M059J (cell line): ENCODE data around the gene HOXD4. TPM values are rescaled to one million over a fixed set of nuclear protein-coding genes. Genes with fewer than 3 reads are reported as not detected.

Experiments used
- DNase-seq: peaks from one replicate; pipeline ENCODE4 v3.0.0-alpha.2; 2012; ENCODE audit warnings: low read depth
- total RNA-seq: library from RNA; depleted of rRNA; stranded (reverse); fragments of >200 nt; shearing (Covaris generic); gene quantifications from 2 replicates; pipeline ENCODE4 v1.2.3, GENCODE V29; 2014; rRNA removed

Gene HOXD4
- total RNA-seq, 1 experiment from 2014 or later: 0.05 TPM

DNA sequence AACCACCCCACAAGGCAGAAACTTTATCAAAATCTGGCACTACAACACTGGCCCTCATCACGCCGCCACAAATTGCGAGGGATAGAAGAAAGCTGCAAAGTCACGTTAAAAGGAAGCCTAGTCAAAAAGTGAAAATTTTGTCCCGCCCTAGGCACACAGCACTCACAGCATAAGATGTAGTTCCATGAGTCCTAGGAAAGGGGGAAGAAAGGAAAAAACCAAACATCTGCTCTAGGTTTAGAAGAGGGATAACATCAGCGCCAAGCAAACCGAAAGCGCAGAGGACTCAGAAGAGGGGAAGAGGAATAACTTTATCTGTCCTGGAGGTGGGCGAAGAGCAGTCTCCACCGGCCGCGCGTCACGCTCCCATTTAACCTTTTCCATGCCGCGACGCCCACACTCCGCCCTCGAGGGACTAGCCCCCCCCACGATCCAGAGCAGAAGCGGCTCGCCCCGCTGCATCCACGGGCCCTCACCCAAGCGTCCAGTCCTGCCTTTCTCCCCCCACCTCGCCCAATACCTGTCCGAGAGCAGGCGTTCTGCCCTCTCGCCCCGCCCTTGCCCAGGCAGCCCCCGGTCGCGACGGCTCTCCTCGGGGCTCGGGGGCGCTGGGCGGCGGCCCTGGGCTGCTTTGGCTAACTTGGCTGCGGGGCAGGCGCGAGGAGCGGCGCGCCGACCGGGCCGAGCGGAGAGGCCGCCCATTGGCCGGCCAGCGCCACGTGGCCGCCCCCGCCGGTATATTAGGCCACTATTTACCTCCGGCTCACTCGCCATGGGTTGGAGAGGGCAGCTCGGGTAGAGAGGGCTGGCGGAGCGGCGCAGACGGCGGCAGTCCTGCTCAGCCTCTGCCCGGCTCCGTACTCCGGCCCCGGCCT is 36.8 kb downstream of the HOXD4 start, which contains the start of gene HOXD1:
Gene HOXD1 (plus strand): TSS at position 770 of the 875 bp plus-strand sequence. CDS start 134 bp downstream, outside the sequence.
- peak; percentile 39 for DNase-seq

DNA sequence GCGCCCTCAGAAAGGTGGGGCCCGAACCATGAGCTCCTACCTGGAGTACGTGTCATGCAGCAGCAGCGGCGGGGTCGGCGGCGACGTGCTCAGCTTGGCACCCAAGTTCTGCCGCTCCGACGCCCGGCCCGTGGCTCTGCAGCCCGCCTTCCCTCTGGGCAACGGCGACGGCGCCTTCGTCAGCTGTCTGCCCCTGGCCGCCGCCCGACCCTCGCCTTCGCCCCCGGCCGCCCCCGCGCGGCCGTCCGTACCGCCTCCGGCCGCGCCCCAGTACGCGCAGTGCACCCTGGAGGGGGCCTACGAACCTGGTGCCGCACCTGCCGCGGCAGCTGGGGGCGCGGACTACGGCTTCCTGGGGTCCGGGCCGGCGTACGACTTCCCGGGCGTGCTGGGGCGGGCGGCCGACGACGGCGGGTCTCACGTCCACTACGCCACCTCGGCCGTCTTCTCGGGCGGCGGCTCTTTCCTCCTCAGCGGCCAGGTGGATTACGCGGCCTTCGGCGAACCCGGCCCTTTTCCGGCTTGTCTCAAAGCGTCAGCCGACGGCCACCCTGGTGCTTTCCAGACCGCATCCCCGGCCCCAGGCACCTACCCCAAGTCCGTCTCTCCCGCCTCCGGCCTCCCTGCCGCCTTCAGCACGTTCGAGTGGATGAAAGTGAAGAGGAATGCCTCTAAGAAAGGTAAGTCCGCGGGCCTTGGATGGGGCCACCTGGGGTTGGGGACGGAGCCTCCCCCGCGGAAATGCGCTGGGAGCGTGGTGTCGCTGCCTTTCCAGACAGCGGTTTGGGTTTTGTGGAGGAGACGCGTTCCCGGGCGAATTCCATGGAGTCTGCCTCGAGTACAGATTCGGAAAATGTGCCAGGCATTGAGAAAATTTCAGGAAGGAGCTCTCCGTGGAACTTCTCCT is 37.7 kb downstream of the HOXD4 start:
- no peak for DNase-seq

DNA sequence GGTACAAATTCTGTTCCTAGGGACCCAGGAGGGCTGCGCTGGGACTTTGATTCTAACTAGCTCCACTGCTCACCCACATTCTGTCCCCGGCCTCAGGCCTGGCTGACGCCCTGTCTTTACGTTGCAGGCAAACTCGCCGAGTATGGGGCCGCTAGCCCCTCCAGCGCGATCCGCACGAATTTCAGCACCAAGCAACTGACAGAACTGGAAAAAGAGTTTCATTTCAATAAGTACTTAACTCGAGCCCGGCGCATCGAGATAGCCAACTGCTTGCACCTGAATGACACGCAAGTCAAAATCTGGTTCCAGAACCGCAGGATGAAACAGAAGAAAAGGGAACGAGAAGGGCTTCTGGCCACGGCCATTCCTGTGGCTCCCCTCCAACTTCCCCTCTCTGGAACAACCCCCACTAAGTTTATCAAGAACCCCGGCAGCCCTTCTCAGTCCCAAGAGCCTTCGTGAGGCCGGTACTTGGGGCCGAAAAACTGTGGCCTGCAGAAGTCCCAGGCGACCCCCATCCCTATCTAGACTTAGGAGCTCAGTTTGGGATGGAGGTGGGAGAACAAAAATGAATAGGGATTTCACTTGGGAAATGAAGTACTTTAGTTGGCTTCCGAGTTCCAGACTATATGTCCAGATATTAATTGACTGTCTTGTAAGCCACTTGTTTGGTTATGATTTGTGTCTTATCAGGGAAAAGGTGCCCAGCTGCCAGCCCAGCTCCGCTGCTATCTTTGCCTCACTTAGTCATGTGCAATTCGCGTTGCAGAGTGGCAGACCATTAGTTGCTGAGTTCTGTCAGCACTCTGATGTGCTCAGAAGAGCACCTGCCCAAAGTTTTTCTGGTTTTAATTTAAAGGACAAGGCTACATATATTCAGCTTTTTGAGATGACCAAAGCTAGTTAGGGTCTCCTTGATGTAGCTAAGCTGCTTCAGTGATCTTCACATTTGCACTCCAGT is 38.6 kb downstream of the HOXD4 start:
- no peak for DNase-seq

DNA sequence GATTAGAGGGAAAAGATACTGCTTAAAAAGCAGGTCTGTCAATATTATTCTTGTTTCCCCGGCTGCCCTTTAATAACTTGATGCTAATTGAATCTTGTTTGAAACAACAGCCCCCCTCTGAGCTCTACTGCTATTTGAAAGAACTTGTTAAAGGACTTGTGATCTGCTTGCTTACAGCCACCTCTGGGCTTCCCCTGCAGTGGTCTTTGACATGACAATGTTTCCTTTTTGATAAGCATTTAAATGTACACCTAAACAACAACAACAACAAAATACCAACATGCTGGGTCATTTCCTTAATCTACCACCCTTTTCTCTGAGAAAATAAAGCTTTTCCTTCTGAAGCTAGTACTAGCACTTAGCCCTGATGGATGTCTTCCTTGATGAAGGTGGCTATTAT is 41.0 kb downstream of the HOXD4 start:
- no peak for DNase-seq

DNA sequence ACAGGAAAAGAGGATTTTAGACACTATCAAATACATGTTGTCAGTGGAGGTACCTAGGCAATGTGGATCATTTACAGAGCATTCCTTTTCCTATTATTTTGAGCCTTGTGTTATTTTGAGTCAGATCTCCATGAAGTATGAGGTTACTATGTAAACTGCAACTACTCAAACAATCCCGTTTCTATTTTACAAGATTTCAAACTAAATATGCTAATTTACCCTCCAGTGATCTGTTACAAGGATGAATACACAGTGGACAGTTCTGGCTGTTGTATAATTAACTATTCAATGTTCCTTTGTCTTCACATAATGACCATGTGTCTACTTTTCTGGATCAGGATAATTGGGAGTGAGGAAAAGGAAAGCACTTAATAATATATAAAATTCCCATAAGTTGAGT is 41.7 kb downstream of the HOXD4 start:
- DNase-seq: no peak

DNA sequence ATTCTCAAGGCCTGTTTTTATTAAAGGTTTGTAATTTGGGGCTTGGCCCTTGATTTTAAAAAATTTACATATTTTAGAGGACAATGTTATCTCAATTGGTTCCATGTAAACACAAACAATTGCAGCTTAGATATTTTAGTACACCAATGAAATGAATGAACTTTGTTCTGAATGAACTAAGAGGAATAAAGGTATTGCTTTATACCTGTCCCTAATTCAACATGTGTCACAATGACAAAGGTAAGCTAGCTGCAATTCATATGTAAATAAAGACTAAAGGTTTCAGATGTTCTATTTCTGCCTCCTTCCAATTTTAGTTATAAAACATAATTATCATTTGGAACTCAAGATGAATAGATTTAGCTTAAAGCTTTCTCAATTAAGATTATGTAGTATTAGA is 48.6 kb downstream of the HOXD4 start:
- no peak for DNase-seq

DNA sequence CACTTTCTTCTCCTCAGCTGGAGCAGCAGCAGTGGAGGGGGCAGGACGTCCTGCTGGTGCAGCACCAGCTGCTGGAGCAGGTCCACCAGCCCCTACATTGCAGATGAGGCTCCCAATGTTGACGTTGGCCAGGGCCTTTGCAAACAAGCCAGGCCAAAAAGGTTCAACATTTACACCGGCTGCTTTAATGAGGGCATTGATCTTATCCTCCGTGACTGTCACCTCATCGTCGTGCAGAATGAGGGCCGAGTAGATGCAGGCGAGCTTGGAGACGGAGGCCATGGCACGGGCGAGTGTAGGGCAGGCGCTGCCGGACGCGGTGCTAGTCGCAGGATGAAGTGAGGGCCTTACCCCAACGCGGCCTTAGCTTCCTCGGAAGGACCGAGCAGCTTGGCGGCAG is 49.6 kb downstream of the HOXD4 start:
- DNase-seq: no peak

DNA sequence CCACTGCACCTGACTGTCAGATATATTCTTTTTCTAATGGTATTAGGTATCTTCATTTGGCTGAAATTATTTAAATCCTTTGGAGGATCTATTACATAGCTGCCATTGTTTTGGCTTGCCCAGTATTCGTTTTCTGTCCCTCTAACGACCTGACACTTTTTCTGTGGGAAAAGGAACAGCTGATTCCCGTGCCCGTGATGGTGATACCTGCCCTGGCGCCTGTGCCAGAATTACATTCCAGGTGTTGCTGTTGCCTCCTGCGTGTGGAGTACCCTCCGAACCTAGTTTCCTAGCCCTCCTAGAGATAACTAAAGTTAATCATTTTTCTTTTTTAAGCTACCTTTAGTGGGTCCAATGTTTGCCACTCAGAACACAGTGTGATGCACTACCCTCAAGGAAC is 51.1 kb downstream of the HOXD4 start:
- DNase-seq: no peak

Other genes starting within 250 kb of the HOXD4 start
- 20.8 and 27.7 TPM in 2 replicates for gene LNPK, start 149.3 kb upstream of the HOXD4 start, total RNA-seq
- not detected in 2 replicates for gene EVX2, start 67.6 kb upstream of the HOXD4 start, total RNA-seq
- 2.1 and 3.6 TPM in 2 replicates for gene HOXD13, start 58.8 kb upstream of the HOXD4 start, total RNA-seq
- gene HOXD12, start 51.8 kb upstream of the HOXD4 start, total RNA-seq: 0.12 TPM in 1 of 2 replicates, not detected in the other
- 14.3 and 16.9 TPM in 2 replicates for gene HOXD11, start 44.3 kb upstream of the HOXD4 start, total RNA-seq
- 9.3 and 15.0 TPM in 2 replicates for gene HOXD10, start 34.8 kb upstream of the HOXD4 start, total RNA-seq
- 0.57 and 0.86 TPM in 2 replicates for gene HOXD9, start 28.8 kb upstream of the HOXD4 start, total RNA-seq
- 0.49 and 0.84 TPM in 2 replicates for gene HOXD8, start 21.8 kb upstream of the HOXD4 start, total RNA-seq
- 0.12 and 0.30 TPM in 2 replicates for gene HOXD3, start 5.8 kb downstream of the HOXD4 start, total RNA-seq
- not detected in 2 replicates for gene HOXD1, start 37.1 kb downstream of the HOXD4 start, total RNA-seq
- 29.8 and 36.0 TPM in 2 replicates for gene MTX2, start 117.9 kb downstream of the HOXD4 start, total RNA-seq